SK-N-SH treated with all-trans-retinoic acid at 6 μM for 48 hours (cell line): ENCODE measurements around the gene INO80B.

Source experiments
- ATAC-seq: fragments of 200-7000 bp; cut with Tn5 transposase; 3 replicates; pipeline ENCODE4 v1.9.1; 2020; ENCODE audit warnings: mild to moderate bottlenecking, moderate library complexity
- ARNTL ChIP-seq: fragments of 450-650 bp; formaldehyde crosslinking; IDR thresholded peaks from 2 replicates; pipeline ENCODE4 v1.5.0; 2020; ENCODE audit warnings: low read depth, mild to moderate bottlenecking, moderate library complexity, borderline replicate concordance
- BACH2 ChIP-seq: fragments of 250-450 bp; sonication (Bioruptor Pico); IDR thresholded peaks from 2 replicates; pipeline ENCODE4 v1.9.0; 2021; ENCODE audit warnings: mild to moderate bottlenecking, borderline replicate concordance
- GLIS3 ChIP-seq: fragments of 250-450 bp; sonication (Bioruptor Pico); IDR thresholded peaks from 2 replicates; pipeline ENCODE4 v1.5.0; 2020; ENCODE audit warnings: mild to moderate bottlenecking, moderate library complexity
- OSR1 ChIP-seq: fragments of 250-450 bp; sonication (Bioruptor Pico); IDR thresholded peaks from 2 replicates; pipeline ENCODE4 v1.8.0; 2022; ENCODE audit warnings: moderate library complexity, mild to moderate bottlenecking, inconsistent platforms
- PPARA ChIP-seq: fragments of 250-450 bp; sonication (Bioruptor Pico); IDR thresholded peaks from 2 replicates; pipeline ENCODE4 v1.5.0; 2020; ENCODE audit warnings: mild to moderate bottlenecking, borderline replicate concordance
- RARB ChIP-seq: fragments of 250-450 bp; sonication (Bioruptor Pico); IDR thresholded peaks from 2 replicates; pipeline ENCODE4 v1.8.0; 2021; ENCODE audit warnings: mild to moderate bottlenecking, moderate library complexity
- SNAI2 ChIP-seq: fragments of 250-450 bp; sonication (Bioruptor Pico); IDR thresholded peaks from 2 replicates; pipeline ENCODE4 v1.5.0; 2020; ENCODE audit warnings: mild to moderate bottlenecking, moderate library complexity
- TCF4 ChIP-seq: fragments of 250-450 bp; sonication (Bioruptor Pico); IDR thresholded peaks from 2 replicates; pipeline ENCODE4 v1.8.0; 2021; ENCODE audit warnings: mild to moderate bottlenecking, moderate library complexity, borderline replicate concordance
- TOX ChIP-seq: fragments of 250-450 bp; sonication (Bioruptor Pico); IDR thresholded peaks from 2 replicates; pipeline ENCODE4 v1.8.0; 2021; ENCODE audit warnings: mild to moderate bottlenecking, moderate library complexity, borderline replicate concordance
- ZC3H10 ChIP-seq: fragments of 250-450 bp; sonication (Bioruptor Pico); IDR thresholded peaks from 2 replicates; pipeline ENCODE4 v1.5.1; 2021; ENCODE audit warnings: mild to moderate bottlenecking, moderate library complexity
- ZFP30 ChIP-seq: fragments of 450-650 bp; formaldehyde crosslinking; IDR thresholded peaks from 2 replicates; pipeline ENCODE4 v1.5.0; 2022; ENCODE audit warnings: mild to moderate bottlenecking, moderate library complexity
- ZNF565 ChIP-seq: fragments of 450-650 bp; formaldehyde crosslinking; conservative IDR thresholded peaks from 2 replicates; pipeline ENCODE4 v1.5.0; 2020; ENCODE audit warnings: low read depth, mild to moderate bottlenecking, moderate library complexity
- ZNF70 ChIP-seq: fragments of 450-650 bp; formaldehyde crosslinking; IDR thresholded peaks from 2 replicates; pipeline ENCODE4 v1.5.0; 2020; ENCODE audit warnings: mild to moderate bottlenecking, moderate library complexity
- TF ChIP-seq, protein P1 (sequence below): fragments of 250-450 bp; sonication (Bioruptor Pico); IDR thresholded peaks from 2 replicates; pipeline ENCODE4 v1.8.0; 2021; ENCODE audit warnings: low read depth, mild to moderate bottlenecking, moderate library complexity, borderline replicate concordance
- TF ChIP-seq, protein P2 (sequence below): fragments of 250-450 bp; sonication (Bioruptor Pico); IDR thresholded peaks from 2 replicates; pipeline ENCODE4 v1.8.0; 2020; ENCODE audit warnings: mild to moderate bottlenecking, moderate library complexity, borderline replicate concordance
- TF ChIP-seq, protein P3 (sequence below): fragments of 250-450 bp; sonication (Bioruptor Pico); IDR thresholded peaks from 2 replicates; pipeline ENCODE4 v1.5.0; 2020; ENCODE audit warnings: mild to moderate bottlenecking, moderate library complexity
- TF ChIP-seq, protein P4 (sequence below): fragments of 250-450 bp; sonication (Bioruptor Pico); IDR thresholded peaks from 2 replicates; pipeline ENCODE4 v1.5.1; 2021; ENCODE audit warnings: mild to moderate bottlenecking, moderate library complexity

Gene INO80B

DNA sequence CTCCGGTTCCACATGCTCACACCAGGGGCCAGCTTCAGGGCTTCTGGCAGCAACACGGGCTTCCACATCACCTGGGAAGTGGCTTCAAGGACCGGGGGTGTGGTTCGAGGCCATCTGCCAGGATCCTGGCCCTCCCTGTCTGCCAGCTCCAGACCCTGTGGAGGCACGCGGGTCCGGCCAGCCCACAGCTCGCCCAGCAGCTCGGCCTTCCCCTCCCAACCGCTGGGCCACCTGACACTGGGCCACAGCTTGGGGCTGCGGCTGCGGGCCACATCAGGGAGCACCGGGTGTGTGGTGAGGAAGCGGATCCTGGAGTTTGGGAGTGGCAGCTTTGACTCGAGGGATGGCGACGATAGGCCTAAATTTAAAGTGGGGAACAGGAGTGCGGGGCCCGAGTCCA lies 40.4 kb upstream of the INO80B start (continued):
- TF ChIP-seq, protein P1, sequence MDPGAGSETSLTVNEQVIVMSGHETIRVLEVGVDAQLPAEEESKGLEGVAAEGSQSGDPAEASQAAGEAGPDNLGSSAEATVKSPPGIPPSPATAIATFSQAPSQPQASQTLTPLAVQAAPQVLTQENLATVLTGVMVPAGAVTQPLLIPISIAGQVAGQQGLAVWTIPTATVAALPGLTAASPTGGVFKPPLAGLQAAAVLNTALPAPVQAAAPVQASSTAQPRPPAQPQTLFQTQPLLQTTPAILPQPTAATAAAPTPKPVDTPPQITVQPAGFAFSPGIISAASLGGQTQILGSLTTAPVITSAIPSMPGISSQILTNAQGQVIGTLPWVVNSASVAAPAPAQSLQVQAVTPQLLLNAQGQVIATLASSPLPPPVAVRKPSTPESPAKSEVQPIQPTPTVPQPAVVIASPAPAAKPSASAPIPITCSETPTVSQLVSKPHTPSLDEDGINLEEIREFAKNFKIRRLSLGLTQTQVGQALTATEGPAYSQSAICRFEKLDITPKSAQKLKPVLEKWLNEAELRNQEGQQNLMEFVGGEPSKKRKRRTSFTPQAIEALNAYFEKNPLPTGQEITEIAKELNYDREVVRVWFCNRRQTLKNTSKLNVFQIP (CRISPR knock-in tag): no peak
- no peak for TF ChIP-seq ZNF565

DNA sequence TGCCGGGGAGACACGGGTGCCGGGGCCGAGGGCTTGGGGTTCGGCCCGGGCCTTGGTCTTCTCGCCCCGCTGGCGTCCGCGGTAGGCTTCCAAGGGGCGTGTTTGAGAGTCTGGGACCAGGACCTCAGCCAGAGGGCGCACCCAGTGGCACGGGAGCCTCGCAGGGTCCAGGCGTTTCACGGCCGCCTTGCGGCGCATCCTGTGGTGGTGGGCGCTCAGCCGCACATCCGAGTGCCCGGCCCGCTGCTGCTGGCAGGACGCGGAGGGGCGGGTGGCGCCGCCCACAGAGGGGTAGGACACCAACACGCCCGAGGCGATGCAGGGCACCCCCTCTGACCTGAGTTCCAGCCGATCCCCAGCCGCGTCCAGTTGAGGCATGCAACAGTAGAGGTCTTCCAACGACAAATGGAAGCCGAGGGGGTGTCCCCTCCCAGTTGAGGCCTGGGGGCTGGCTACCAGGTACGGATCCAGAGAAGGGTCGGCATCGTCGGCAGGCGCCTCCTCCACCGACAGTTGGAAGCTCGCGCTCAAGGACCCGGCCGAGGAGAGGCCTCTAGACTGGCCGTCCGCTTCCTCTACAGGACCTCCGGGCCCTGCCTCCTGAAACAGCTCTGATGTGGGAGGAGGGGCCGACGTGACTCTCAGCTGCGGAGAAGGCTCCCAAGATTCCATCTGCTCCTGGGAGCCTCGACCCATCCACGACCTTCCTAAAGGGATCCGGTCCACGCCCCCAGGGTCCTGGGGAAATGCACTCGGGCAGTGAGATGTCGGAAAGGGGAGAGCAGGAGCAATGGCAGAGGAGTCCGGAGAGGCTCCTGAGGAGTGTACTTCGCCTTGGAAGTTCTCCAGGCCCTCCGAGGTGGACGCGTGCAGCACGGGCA lies 39.8 kb upstream of the INO80B start:
- TF ChIP-seq, protein P2, sequence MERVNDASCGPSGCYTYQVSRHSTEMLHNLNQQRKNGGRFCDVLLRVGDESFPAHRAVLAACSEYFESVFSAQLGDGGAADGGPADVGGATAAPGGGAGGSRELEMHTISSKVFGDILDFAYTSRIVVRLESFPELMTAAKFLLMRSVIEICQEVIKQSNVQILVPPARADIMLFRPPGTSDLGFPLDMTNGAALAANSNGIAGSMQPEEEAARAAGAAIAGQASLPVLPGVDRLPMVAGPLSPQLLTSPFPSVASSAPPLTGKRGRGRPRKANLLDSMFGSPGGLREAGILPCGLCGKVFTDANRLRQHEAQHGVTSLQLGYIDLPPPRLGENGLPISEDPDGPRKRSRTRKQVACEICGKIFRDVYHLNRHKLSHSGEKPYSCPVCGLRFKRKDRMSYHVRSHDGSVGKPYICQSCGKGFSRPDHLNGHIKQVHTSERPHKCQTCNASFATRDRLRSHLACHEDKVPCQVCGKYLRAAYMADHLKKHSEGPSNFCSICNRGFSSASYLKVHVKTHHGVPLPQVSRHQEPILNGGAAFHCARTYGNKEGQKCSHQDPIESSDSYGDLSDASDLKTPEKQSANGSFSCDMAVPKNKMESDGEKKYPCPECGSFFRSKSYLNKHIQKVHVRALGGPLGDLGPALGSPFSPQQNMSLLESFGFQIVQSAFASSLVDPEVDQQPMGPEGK (CRISPR knock-in tag): no peak
- TF ChIP-seq TOX (CRISPR knock-in tag) (no peak), ZNF70 (CRISPR knock-in tag) (no peak)
- ATAC-seq: no peak

DNA sequence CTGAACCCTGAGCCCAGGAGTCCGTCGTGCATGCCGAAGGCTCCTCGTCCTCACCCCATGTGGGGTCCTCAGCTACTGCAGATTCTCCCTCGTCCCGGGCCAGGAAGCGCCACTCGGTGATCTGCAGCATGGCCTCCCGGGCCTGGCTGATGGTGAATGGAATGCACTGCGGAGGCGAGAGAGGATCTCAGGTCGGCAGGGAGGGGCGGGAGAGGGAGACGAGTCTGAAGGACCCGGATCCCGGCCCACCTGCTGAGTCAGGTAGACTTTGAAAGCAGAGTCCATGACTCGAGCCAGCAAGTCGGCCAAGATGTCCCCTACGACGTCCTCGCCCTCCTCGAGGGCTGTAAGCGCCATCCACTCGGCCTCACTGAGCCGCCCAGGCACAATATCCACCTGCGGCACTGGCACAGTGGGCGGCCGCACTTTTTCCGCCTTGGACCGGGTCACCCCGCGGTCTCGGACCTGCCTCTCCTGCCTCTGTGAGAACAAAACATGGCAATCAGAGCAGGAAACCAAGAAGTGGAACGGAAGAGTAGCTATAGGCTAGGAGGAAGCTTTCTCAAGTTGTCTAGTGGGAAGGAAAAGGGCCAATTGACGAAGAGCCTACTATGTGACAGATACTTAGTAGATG lies 39.0 kb upstream of the INO80B start:
- TF ChIP-seq ZNF565: no peak
- TF ChIP-seq TOX (CRISPR knock-in tag): no peak
- no peak for TF ChIP-seq ZFP30 (CRISPR knock-in tag)
- no peak for ATAC-seq

DNA sequence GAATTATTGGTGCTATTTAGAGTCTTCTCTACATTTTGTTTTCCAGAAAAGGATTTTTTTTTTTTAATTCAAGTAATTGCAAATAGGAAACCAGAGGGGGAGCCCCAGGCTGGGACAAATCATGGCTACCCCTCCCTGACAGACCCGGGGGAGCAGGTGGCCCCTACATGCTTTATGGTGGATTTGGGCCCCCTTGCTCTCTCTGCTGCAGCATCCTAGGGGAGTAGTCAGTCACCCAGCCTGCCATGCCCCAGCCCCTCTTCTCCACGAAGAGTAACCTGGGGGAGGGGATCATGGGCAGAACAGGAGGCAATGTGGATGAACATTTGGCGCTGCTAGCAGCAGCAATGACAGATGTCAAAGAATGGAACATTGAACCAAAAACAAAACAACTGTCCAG lies 38.1 kb upstream of the INO80B start:
- no peak for TF ChIP-seq ZC3H10 (CRISPR knock-in tag)
- TF ChIP-seq, protein P3, sequence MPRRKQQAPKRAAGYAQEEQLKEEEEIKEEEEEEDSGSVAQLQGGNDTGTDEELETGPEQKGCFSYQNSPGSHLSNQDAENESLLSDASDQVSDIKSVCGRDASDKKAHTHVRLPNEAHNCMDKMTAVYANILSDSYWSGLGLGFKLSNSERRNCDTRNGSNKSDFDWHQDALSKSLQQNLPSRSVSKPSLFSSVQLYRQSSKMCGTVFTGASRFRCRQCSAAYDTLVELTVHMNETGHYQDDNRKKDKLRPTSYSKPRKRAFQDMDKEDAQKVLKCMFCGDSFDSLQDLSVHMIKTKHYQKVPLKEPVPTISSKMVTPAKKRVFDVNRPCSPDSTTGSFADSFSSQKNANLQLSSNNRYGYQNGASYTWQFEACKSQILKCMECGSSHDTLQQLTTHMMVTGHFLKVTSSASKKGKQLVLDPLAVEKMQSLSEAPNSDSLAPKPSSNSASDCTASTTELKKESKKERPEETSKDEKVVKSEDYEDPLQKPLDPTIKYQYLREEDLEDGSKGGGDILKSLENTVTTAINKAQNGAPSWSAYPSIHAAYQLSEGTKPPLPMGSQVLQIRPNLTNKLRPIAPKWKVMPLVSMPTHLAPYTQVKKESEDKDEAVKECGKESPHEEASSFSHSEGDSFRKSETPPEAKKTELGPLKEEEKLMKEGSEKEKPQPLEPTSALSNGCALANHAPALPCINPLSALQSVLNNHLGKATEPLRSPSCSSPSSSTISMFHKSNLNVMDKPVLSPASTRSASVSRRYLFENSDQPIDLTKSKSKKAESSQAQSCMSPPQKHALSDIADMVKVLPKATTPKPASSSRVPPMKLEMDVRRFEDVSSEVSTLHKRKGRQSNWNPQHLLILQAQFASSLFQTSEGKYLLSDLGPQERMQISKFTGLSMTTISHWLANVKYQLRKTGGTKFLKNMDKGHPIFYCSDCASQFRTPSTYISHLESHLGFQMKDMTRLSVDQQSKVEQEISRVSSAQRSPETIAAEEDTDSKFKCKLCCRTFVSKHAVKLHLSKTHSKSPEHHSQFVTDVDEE: no peak
- TF ChIP-seq ZFP30 (CRISPR knock-in tag): no peak
- ATAC-seq: no peak

DNA sequence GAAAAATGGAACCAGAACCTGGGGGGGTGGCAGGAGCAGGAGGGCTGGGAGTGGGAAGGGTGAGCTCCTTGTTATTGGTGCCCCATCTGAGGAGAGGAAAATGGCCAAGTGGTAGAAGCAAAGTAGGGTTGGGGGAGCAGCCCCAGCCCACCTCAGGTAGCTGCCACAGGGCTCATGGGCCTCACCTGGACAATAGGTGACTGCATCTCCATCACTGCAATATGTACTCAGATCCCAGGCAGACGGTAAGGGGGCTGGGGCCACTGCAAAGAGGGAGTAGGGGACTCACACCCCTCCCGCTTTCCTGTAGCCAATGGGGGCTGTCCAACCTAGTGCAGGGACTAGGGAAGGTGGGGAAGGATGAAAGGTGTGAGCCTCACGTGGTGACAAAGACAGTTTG lies 37.7 kb upstream of the INO80B start:
- TF ChIP-seq ZNF565 (no peak), GLIS3 (no peak), BACH2 (CRISPR knock-in tag) (no peak), ZC3H10 (CRISPR knock-in tag) (no peak), ZFP30 (CRISPR knock-in tag) (no peak)
- no peak for ATAC-seq

DNA sequence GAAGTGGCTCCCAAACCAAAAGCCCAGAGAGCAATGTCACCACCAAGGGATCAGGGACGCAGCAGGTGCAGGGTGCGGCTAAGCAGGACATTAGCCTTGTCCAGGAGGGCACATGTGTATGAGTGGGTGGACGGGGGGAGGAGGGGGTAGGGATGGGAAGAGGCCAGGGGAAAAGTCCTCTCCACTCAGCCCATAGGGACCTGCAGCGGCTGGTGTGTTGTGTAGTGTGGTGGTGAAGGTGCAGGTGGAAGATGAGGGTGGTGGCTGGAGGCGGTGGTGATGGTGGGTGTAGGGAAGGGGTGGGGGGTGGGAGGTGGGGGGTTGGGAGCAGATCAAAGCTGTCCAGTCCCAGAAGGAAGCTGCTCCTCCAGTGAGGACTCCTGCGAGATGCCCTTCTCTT lies 37.1 kb upstream of the INO80B start:
- no peak for ATAC-seq
- TF ChIP-seq TCF4 (CRISPR knock-in tag) (no peak), PPARA (no peak), ARNTL (CRISPR knock-in tag) (no peak), GLIS3 (no peak), ZNF70 (CRISPR knock-in tag) (no peak), RARB (CRISPR knock-in tag) (no peak), TOX (CRISPR knock-in tag) (no peak), BACH2 (CRISPR knock-in tag) (no peak), ZNF565 (no peak), OSR1 (no peak), SNAI2 (CRISPR knock-in tag) (no peak), ZC3H10 (CRISPR knock-in tag) (no peak), ZFP30 (CRISPR knock-in tag) (no peak)
- TF ChIP-seq, protein P4, sequence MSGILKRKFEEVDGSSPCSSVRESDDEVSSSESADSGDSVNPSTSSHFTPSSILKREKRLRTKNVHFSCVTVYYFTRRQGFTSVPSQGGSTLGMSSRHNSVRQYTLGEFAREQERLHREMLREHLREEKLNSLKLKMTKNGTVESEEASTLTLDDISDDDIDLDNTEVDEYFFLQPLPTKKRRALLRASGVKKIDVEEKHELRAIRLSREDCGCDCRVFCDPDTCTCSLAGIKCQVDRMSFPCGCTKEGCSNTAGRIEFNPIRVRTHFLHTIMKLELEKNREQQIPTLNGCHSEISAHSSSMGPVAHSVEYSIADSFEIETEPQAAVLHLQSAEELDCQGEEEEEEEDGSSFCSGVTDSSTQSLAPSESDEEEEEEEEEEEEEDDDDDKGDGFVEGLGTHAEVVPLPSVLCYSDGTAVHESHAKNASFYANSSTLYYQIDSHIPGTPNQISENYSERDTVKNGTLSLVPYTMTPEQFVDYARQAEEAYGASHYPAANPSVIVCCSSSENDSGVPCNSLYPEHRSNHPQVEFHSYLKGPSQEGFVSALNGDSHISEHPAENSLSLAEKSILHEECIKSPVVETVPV (CRISPR knock-in tag): no peak
- TF ChIP-seq, protein P2 (CRISPR knock-in tag): no peak
- TF ChIP-seq, all 23 proteins: peak for 0
